GM12873 (cell line): ENCODE data around the gene MAP2K6.

Experiments
- TF ChIP-seq, protein P1 (sequence below): IDR thresholded peaks from 2 replicates; pipeline ENCODE4 v1.5.1; 2012; ENCODE audit warnings: low read depth, mild to moderate bottlenecking, moderate library complexity, low read length, control low read depth; ENCODE audit not compliant: insufficient read depth; ENCODE audit errors: missing control alignments

MAP2K6 gene

DNA sequence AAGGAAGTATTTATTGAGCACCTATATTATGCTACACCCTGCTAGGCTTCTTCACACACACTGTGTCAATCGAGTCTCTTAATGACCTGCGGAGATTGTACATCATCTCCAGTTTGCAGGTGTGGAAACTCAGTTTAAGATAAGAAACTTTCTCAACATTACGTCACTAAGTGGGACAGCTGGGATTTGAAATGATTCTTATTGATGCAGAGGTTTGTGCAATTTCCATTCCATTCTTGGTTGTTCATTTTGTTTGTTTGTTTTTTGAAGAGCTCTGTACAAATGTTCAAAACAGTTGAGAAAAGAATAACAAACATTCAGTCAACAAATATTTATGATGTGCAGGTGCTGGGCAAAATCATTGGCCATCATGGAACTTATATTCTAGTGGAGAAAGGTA lies 84.8 kb downstream of the MAP2K6 start:
- TF ChIP-seq, protein P1, sequence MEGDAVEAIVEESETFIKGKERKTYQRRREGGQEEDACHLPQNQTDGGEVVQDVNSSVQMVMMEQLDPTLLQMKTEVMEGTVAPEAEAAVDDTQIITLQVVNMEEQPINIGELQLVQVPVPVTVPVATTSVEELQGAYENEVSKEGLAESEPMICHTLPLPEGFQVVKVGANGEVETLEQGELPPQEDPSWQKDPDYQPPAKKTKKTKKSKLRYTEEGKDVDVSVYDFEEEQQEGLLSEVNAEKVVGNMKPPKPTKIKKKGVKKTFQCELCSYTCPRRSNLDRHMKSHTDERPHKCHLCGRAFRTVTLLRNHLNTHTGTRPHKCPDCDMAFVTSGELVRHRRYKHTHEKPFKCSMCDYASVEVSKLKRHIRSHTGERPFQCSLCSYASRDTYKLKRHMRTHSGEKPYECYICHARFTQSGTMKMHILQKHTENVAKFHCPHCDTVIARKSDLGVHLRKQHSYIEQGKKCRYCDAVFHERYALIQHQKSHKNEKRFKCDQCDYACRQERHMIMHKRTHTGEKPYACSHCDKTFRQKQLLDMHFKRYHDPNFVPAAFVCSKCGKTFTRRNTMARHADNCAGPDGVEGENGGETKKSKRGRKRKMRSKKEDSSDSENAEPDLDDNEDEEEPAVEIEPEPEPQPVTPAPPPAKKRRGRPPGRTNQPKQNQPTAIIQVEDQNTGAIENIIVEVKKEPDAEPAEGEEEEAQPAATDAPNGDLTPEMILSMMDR: no peak

DNA sequence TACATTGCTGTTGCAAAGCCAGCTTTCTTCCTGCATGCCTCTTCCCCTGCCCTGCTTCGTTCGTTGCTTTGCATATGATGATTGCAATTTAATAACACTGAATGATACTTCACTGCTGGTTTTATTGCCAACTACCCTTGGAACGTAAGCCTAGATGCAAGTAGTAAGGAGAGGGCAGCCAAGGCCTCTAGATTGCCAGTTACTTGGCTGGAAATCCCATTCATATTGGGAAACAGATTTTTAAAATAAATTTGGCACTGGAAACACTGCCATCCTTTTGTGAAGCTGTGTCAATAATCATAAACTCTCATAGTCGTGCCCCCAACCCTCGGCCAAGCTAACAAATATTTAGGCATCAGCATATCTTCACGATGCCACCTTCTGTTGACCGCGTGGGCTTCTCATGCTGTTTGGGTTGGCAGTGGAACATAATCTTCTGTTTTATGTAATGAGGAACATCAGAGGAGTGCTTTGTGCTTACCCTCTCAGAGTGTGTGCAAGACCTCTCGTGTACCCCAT lies 86.5 kb downstream of the MAP2K6 start:
- TF ChIP-seq, protein P1: no peak

DNA sequence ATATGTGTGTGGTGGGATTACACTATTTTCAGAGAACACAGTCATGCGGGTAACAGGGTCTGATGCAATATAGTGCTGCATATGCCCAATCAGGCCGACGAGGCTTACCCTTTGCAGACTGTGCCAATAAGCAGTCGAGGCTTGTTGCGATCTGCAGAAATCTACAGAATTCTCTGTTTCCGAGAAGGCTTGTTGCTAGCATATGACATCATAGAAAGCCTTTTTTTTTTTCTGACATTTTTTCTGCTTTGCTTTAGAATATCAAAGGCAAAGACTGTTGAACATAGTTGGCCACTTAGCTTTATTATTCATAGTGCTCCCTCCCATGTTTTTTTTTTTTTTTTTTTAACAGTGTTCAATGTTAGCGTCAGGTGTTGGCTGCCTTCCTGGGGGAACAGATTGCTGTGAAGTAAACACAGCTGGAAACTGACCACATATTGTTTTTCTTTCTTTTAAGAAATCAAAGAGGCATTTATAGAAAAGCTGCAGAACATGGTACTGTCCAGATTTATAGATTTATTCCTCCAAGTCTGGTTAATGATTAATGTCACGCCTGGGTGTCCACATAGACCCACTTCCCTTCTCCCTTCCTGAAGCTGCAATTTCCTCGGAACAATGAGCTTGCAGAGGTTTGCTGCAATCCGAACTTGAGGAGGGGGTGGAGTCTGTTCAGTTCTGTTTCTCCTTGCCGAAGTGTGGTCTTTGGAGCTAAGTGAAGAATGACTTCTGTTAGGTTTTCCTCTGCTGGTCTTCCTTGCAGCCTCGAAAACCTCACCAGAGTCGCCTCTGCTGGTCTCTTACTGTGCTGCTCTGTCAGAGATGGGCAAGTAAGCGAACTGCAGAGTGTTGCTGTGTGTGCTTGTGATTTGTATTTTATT lies 87.3 kb downstream of the MAP2K6 start:
- TF ChIP-seq, protein P1: peak; percentile 15

DNA sequence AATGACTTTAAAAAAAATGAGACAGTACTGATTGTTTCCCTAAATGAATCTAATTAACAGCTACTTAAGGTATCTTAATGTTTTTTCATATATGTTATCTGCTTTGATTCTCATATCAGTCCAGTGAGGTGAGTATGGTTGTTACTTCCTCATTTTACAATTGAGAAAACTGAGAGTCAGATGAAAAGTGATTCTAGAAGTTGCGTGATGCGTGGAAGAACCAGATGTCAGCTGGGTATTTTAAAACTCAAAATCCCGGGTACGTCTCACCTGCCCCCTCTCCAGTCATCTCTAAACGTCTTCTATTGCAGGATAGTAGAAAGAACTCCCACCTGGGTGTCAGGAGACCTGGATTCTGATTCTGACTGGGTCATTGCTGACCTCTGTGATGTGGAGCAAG lies 89.2 kb downstream of the MAP2K6 start:
- TF ChIP-seq, protein P1: no peak

DNA sequence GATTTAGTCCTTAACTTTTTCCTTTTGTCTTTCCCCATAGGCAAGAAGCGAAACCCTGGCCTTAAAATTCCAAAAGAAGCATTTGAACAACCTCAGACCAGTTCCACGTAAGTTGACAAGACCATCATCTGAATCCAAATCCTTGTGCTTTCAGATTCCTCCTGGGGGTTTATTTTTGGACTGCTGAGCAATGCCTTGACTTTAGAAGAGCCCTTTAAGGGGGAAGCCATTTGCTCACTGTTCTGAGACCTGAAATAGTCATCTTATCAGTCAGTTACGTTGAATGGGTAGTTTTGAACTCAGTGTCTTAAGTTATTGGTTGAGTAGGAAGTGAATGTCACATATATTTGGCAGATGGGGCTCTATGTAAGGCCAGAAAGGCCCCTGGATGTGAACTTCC lies 91.2 kb downstream of the MAP2K6 start:
- TF ChIP-seq, protein P1: no peak

DNA sequence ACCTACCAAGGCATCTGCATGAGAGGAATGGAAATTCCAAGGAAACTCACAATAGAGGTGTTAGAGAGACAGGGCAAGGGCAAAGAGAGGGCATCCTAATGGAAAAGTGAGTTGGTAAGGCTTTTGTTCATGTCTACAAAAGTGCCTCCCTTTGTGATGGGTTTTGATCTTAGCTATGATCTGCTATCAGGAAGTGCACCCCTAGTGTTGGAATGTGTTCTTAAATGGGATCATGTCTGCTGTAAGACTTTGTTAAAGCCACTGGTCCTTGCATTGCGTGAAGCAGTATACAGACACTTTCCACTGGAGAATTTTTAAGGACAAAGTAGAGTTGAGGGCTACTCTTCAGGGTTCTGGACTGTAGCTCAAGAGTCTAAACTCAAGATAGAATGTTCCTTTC lies 92.0 kb downstream of the MAP2K6 start:
- TF ChIP-seq, protein P1: peak; percentile 47

DNA sequence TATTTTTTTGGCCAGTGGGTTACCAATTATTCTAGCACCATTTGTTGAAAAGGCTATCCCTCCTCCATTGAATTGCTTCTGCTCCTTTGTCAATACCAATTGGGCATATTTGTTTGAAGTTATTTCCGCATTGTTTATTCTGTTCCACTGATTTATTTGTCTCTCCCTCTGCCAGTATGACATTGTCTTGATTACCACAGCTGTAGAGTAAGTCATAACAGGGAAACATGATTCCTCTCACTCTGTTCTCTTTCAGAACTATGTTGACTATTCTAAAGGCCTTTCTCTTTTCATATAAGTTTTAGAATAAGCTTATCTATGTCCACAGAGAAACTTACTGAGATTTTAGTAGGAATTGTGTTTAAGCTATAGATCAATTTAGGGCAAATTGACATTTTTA lies 94.3 kb downstream of the MAP2K6 start:
- TF ChIP-seq, protein P1: no peak
